Mesendoderm (in vitro differentiated cells): ENCODE measurements around the gene AP2A2.

Experiments used
- DNase-seq: peaks from one replicate; pipeline ENCODE4 v3.0.0; 2013
- H2AK5ac ChIP-seq: 2 replicates; pipeline ENCODE4 v1.6.1; 2013; ENCODE audit warnings: low read length, inconsistent platforms
- H2BK120ac ChIP-seq: 2 replicates; pipeline ENCODE4 v1.6.1; 2013; ENCODE audit warnings: low read depth, mild to moderate bottlenecking, low read length, moderate library complexity, mixed read lengths
- H2BK15ac ChIP-seq: replicated peaks from 2 replicates; pipeline ENCODE4 v1.6.1; 2013; ENCODE audit warnings: low read depth, mild to moderate bottlenecking, moderate library complexity
- H2BK5ac ChIP-seq: 2 replicates; pipeline ENCODE4 v1.6.1; 2013; ENCODE audit warnings: low read length, inconsistent platforms
- H3K18ac ChIP-seq: 2 replicates; pipeline ENCODE4 v1.6.1; 2013; ENCODE audit warnings: mild to moderate bottlenecking, low read length, mixed read lengths
- H3K23ac ChIP-seq: one replicate; pipeline ENCODE4 v1.6.1; 2013; ENCODE audit warnings: low read length
- H3K27ac ChIP-seq: 2 replicates; pipeline ENCODE4 v1.5.1; 2013; ENCODE audit warnings: low read depth, mild to moderate bottlenecking, inconsistent platforms, low read length, moderate library complexity
- H3K27me3 ChIP-seq: 2 replicates; pipeline ENCODE4 v1.6.1; 2013; ENCODE audit warnings: low read length, control low read depth, mild to moderate bottlenecking, inconsistent platforms; ENCODE audit not compliant: insufficient read depth, poor library complexity
- H3K36me3 ChIP-seq: 2 replicates; pipeline ENCODE4 v1.6.1; 2013; ENCODE audit warnings: low read length, inconsistent platforms; ENCODE audit not compliant: control insufficient read depth, insufficient read depth
- H3K4ac ChIP-seq: one replicate; pipeline ENCODE4 v1.6.1; 2013; ENCODE audit warnings: low read depth, mild to moderate bottlenecking, low read length, moderate library complexity
- H3K4me1 ChIP-seq: 2 replicates; pipeline ENCODE4 v1.6.1; 2013; ENCODE audit warnings: low read depth, low read length, inconsistent platforms; ENCODE audit not compliant: control insufficient read depth
- H3K4me2 ChIP-seq: 2 replicates; pipeline ENCODE4 v1.6.1; 2013; ENCODE audit warnings: low read length
- H3K4me3 ChIP-seq: 2 replicates; pipeline ENCODE4 v1.5.1; 2013; ENCODE audit warnings: mild to moderate bottlenecking, low read length
- H3K56ac ChIP-seq: one replicate; pipeline ENCODE4 v1.6.1; 2013; ENCODE audit warnings: low read length
- H3K79me1 ChIP-seq: 2 replicates; pipeline ENCODE4 v1.6.1; 2013; ENCODE audit warnings: low read length, inconsistent platforms
- H3K79me2 ChIP-seq: 2 replicates; pipeline ENCODE4 v1.6.1; 2013; ENCODE audit warnings: mild to moderate bottlenecking, low read length; ENCODE audit not compliant: control insufficient read depth, insufficient read depth
- H3K9ac ChIP-seq: 2 replicates; pipeline ENCODE4 v1.6.1; 2013; ENCODE audit warnings: low read length, inconsistent platforms
- H4K5ac ChIP-seq: one replicate; pipeline ENCODE4 v1.6.1; 2013; ENCODE audit warnings: low read length
- H4K8ac ChIP-seq: one replicate; pipeline ENCODE4 v1.6.1; 2013; ENCODE audit warnings: low read depth, mild to moderate bottlenecking, control low read depth, low read length, moderate library complexity
- WGBS: extraction: QIAGEN DNeasy Blood & Tissue Kit; methylation state at CpG from one replicate; pipeline ENCODE4 v1.1.7; 2013; ENCODE audit warnings: low lambda C conversion rate, missing lambda C conversion rate; ENCODE audit not compliant: insufficient coverage; ENCODE audit errors: extremely low coverage; 5-methylcytosine and 5-hydroxymethylcytosine counted together

AP2A2 gene

GRCh38 chr11:995044-995751, 69.5 kb downstream of the AP2A2 start:
- no peak overlapping the region for H3K9ac ChIP-seq
- peaks cover 9% of the 10 kb centered on the region for H3K36me3 ChIP-seq
- no peak overlapping the region for H3K4ac ChIP-seq
- no peak overlapping the region for H4K8ac ChIP-seq
- no peak overlapping the region for H3K23ac ChIP-seq
- H3K4me2 ChIP-seq: no peak overlapping the region
- no peak overlapping the region for H3K27ac ChIP-seq
- no peak overlapping the region for H4K5ac ChIP-seq
- H2AK5ac ChIP-seq: no peak overlapping the region
- no peak overlapping the region for H2BK5ac ChIP-seq
- no peak overlapping the region for H2BK120ac ChIP-seq
- no peak overlapping the region for H2BK15ac ChIP-seq
- no peaks in the 10 kb centered on the region for H3K4me1 ChIP-seq
- H3K56ac ChIP-seq: no peak overlapping the region
- no peaks in the 10 kb centered on the region for H3K79me2 ChIP-seq
- no peaks in the 10 kb centered on the region for H3K27me3 ChIP-seq
- no peak overlapping the region for H3K18ac ChIP-seq
- no CpG with 5 or more reads among the region's 16 CpGs for WGBS
- H3K4me3 ChIP-seq: no peak overlapping the region
- H3K79me1 ChIP-seq: peaks cover 1% of the 10 kb centered on the region
- no peak for DNase-seq

GRCh38 chr11:995752-996420, 70.2 kb downstream of the AP2A2 start:
- H4K5ac ChIP-seq: no peak overlapping the region
- H3K4me3 ChIP-seq: no peak overlapping the region
- no peak overlapping the region for H4K8ac ChIP-seq
- no peak overlapping the region for H2BK120ac ChIP-seq
- H3K36me3 ChIP-seq: peaks cover 9% of the 10 kb centered on the region
- no peak overlapping the region for H3K4me2 ChIP-seq
- H3K27ac ChIP-seq: no peak overlapping the region
- H3K79me2 ChIP-seq: no peaks in the 10 kb centered on the region
- no peak overlapping the region for H3K18ac ChIP-seq
- H3K79me1 ChIP-seq: no peaks in the 10 kb centered on the region
- no CpG with 5 or more reads among the region's 22 CpGs for WGBS
- no peaks in the 10 kb centered on the region for H3K27me3 ChIP-seq
- H2BK15ac ChIP-seq: no peak overlapping the region
- no peak for DNase-seq
- no peak overlapping the region for H2AK5ac ChIP-seq
- H3K4ac ChIP-seq: no peak overlapping the region
- no peak overlapping the region for H3K23ac ChIP-seq
- no peaks in the 10 kb centered on the region for H3K4me1 ChIP-seq
- no peak overlapping the region for H2BK5ac ChIP-seq
- no peak overlapping the region for H3K9ac ChIP-seq
- H3K56ac ChIP-seq: no peak overlapping the region

- no peak for DNase-seq
- H3K4ac ChIP-seq: no peak overlapping the region
- H2BK5ac ChIP-seq: no peak overlapping the region
- no peak overlapping the region for H3K18ac ChIP-seq
- H3K4me1 ChIP-seq: no peaks in the 10 kb centered on the region
- no peak overlapping the region for H4K5ac ChIP-seq
- H2BK120ac ChIP-seq: no peak overlapping the region
- H3K27ac ChIP-seq: no peak overlapping the region
- H3K56ac ChIP-seq: no peak overlapping the region
- H3K4me3 ChIP-seq: no peak overlapping the region
- no peaks in the 10 kb centered on the region for H3K79me1 ChIP-seq
- no peaks in the 10 kb centered on the region for H3K79me2 ChIP-seq
- WGBS: no CpG with 5 or more reads among the region's 10 CpGs
- no peak overlapping the region for H3K9ac ChIP-seq
- no peak overlapping the region for H3K4me2 ChIP-seq
- no peak overlapping the region for H2BK15ac ChIP-seq
- H4K8ac ChIP-seq: no peak overlapping the region
- H3K27me3 ChIP-seq: no peaks in the 10 kb centered on the region
- no peak overlapping the region for H2AK5ac ChIP-seq
- peaks cover 11% of the 10 kb centered on the region for H3K36me3 ChIP-seq
- no peak overlapping the region for H3K23ac ChIP-seq
Measured at GRCh38 chr11:996681-997080, 71.0 kb downstream of the AP2A2 start.

DNA sequence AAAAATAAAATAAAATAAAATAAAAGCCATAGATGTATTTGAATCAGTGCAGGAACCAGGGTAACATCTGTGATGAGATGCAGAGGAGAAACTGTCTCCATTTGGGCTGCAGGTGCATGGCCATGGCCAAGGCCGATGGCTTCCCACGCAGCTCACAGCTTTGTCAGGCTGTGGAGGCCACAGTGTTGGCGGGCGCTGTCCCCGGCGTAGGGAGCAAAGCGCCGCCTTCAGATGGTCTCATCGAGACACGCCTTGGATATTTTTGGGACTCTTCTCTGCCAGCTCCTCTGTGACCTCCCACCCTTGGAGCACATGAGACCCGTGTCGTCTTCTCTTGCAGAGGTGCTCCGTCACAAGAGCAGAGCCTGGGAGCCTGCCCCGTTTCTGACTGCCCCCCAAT, 72.2 kb downstream of the AP2A2 start:
- H3K4ac ChIP-seq: no peak overlapping the region
- no peak overlapping the region for H3K18ac ChIP-seq
- no peak overlapping the region for H2AK5ac ChIP-seq
- no peak overlapping the region for H3K4me2 ChIP-seq
- H2BK15ac ChIP-seq: no peak overlapping the region
- H3K27ac ChIP-seq: no peak overlapping the region
- no peak overlapping the region for H3K9ac ChIP-seq
- no peak overlapping the region for H3K56ac ChIP-seq
- no peaks in the 10 kb centered on the region for H3K4me1 ChIP-seq
- H2BK5ac ChIP-seq: no peak overlapping the region
- H3K4me3 ChIP-seq: no peak overlapping the region
- H3K36me3 ChIP-seq: peaks cover 6% of the 10 kb centered on the region
- no peak overlapping the region for H3K23ac ChIP-seq
- DNase-seq: no peak
- H3K79me2 ChIP-seq: no peaks in the 10 kb centered on the region
- H3K27me3 ChIP-seq: no peaks in the 10 kb centered on the region
- no peak overlapping the region for H4K8ac ChIP-seq
- no peak overlapping the region for H4K5ac ChIP-seq
- WGBS: no CpG with 5 or more reads among the region's 14 CpGs
- peaks cover 1% of the 10 kb centered on the region for H3K79me1 ChIP-seq
- no peak overlapping the region for H2BK120ac ChIP-seq

DNA sequence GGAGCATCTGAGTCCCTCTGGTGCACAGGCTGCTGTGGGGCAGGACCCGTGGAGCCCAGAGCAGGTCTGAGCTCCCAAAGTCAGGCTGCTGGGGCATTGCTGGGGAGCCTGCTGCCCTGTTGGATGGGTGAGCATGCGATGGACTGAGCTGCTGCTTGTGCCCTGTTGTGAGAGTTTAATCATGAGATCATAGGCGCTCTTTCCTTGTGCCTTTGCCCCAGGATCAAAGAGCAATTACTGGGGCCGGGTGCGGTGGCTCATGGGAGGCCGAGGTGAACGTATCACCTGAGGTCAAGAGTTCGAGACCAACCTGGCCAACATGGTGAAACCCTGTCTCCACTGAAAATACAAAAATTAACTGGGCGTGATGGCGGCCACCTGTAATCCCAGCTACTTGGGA, 73.3 kb downstream of the AP2A2 start:
- H3K27ac ChIP-seq: no peak overlapping the region
- H3K4me1 ChIP-seq: no peaks in the 10 kb centered on the region
- no peaks in the 10 kb centered on the region for H3K79me2 ChIP-seq
- H3K4me3 ChIP-seq: no peak overlapping the region
- no peak overlapping the region for H4K5ac ChIP-seq
- no peak overlapping the region for H2AK5ac ChIP-seq
- H3K4ac ChIP-seq: no peak overlapping the region
- no peak overlapping the region for H2BK5ac ChIP-seq
- no peak overlapping the region for H2BK15ac ChIP-seq
- DNase-seq: no peak
- no peaks in the 10 kb centered on the region for H3K27me3 ChIP-seq
- H3K23ac ChIP-seq: no peak overlapping the region
- H3K36me3 ChIP-seq: peaks cover 4% of the 10 kb centered on the region
- no peak overlapping the region for H3K56ac ChIP-seq
- H3K18ac ChIP-seq: no peak overlapping the region
- H3K79me1 ChIP-seq: peaks cover 1% of the 10 kb centered on the region
- H3K4me2 ChIP-seq: no peak overlapping the region
- no peak overlapping the region for H2BK120ac ChIP-seq
- H3K9ac ChIP-seq: no peak overlapping the region
- no peak overlapping the region for H4K8ac ChIP-seq
- no CpG with 5 or more reads among the region's 10 CpGs for WGBS
